ENCODE results near the gene RYR2.

- TF ChIP-seq CTCF (IDR thresholded peaks at IDR 0.05) (no peak), POLR2A (IDR thresholded peaks at IDR 0.05) (no peak)
Observed at GRCh38 chr1:237279629-237280028, 237.6 kb downstream of the RYR2 start.

Measured in esophagus squamous epithelium (tissue), 4 donors.